Aorta (tissue), 5 donors: ENCODE measurements around the gene CDK13. TPM values are rescaled to one million over a fixed set of nuclear protein-coding genes. Genes with fewer than 3 reads are reported as not detected.
"Not testable (repeated sequence)": the region's sequence is repeated elsewhere in the genome, so short reads cannot be mapped to it uniquely, and the experiment has no call there.

Experiments
- ATAC-seq: fragments of 200-7000 bp; cut with Tn5 transposase; one replicate; pipeline ENCODE4 v1.9.1; 2022; ENCODE audit warnings: moderate library complexity; ENCODE audit not compliant: low FRiP score
- DNase-seq, 2 donors: peaks; one replicate each; pipeline ENCODE4 v3.0.0-alpha.2; 2020
- H3K27ac ChIP-seq, 2 donors: one replicate each; pipeline ENCODE4 v1.5.1; 2013; ENCODE audit warnings: low read length in 2 of 2, mild to moderate bottlenecking in 2 of 2, moderate library complexity in 2 of 2, control low read depth in 1 of 2, inconsistent platforms in 1 of 2, low read depth in 1 of 2
- H3K27me3 ChIP-seq, 2 donors: one replicate each; pipeline ENCODE4 v1.6.1; 2013; ENCODE audit warnings: control low read depth in 1 of 2, low read length in 1 of 2, mild to moderate bottlenecking in 1 of 2, moderate library complexity in 1 of 2; ENCODE audit not compliant: insufficient read depth in 2 of 2, control insufficient read depth in 1 of 2
- H3K36me3 ChIP-seq, 2 donors: one replicate each; pipeline ENCODE4 v1.6.1; 2013; ENCODE audit warnings: control low read depth in 1 of 2, low read length in 1 of 2, mild to moderate bottlenecking in 1 of 2; ENCODE audit not compliant: insufficient read depth in 2 of 2, control insufficient read depth in 1 of 2
- H3K4me1 ChIP-seq, 2 donors: one replicate each; pipeline ENCODE4 v1.6.1; 2013; ENCODE audit warnings: low read length in 2 of 2, control low read depth in 1 of 2, mild to moderate bottlenecking in 1 of 2, moderate library complexity in 1 of 2; ENCODE audit not compliant: insufficient read depth in 2 of 2, control insufficient read depth in 1 of 2
- H3K4me3 ChIP-seq, 2 donors: one replicate each; pipeline ENCODE4 v1.5.1; 2013; ENCODE audit warnings: low read length in 2 of 2, control low read depth in 1 of 2, mild to moderate bottlenecking in 1 of 2
- H3K9me3 ChIP-seq: one replicate; pipeline ENCODE4 v1.6.1; 2013; ENCODE audit warnings: mild to moderate bottlenecking, low read length; ENCODE audit not compliant: control insufficient read depth
- WGBS, 2 donors: extraction: QIAGEN DNeasy Blood & Tissue Kit; methylation state at CpG; one replicate each; pipeline ENCODE4 v1.1.7; 2013; 5-methylcytosine and 5-hydroxymethylcytosine counted together
- intact Hi-C, 2 donors: fragments of 100-400 bp; cut with DNase I; formaldehyde crosslinking; loops; one replicate each; pipeline versions ENCODE4 v1.14.2 to v1.15.0; 2022
- polyA plus RNA-seq, 2 donors: library from polyadenylated mRNA; stranded (reverse); fragments of 200-250 nt; gene quantifications; one replicate each; pipeline ENCODE4 v1.2.3, GENCODE V29; 2013
- total RNA-seq, 2 donors: library from RNA; stranded (reverse); fragmentation: NEBNext Ultra II Directional; extraction: Animal tissue kit (Norgen Biotek cat#: 25700); gene quantifications; one replicate each; pipeline ENCODE4 v1.2.1, GENCODE V29; 2021
- donor health status: healthy with polysubstance abuse.
- donor health status: Bipolar disorder and iron deficiency.
- donor health status: DM: no; HTN: no; CAD: no.
- donor health status: DM: no; HTN: no; CAD: no.
- donor health status: DM: yes; HTN: yes; CAD: no.

Gene CDK13
- total and polyA plus RNA-seq, 4 donors: 8.5 to 83.8 (median 39.5) TPM

GRCh38 chr7:40134428-40135316 is 184.6 kb downstream of the CDK13 start, which contains the start of the genes MPLKIP and SUGCT:
Gene MPLKIP, minus strand, starts transcription at chr7:40134622. Its CDS starts 55 bp downstream, at chr7:40134567.
Gene SUGCT, plus strand, starts transcription at chr7:40135005.
- DNase-seq (peak; percentile 87 to 93), ATAC-seq (peak; percentile 99)
- Histone ChIP-seq H3K4me3 (peak within 1 kb of the TSS; percentile 88 to 89), H3K27me3 (no peaks in the 10 kb centered on the region), H3K9me3 (no peaks in the 10 kb centered on the region), H3K27ac (peak within 1 kb of the TSS; percentile 36 to 81), H3K36me3 (no peaks in the 10 kb centered on the region), H3K4me1 (no peaks in the 10 kb centered on the region)
- 0 to 1% methylated on average over 57 to 75 of the region's 75 CpGs for WGBS, 2 donors
- intact Hi-C loops: loop anchor here in 1 of 2 donors (10.0 kb wide), 1 partner anchor 180 kb away; the partner anchor contains the start of gene CDK13

- Histone ChIP-seq H3K27me3 (no peaks in the 10 kb centered on the region), H3K9me3 (no peaks in the 10 kb centered on the region), H3K27ac (peak overlapping the region in 1 of 2 donors; percentile 72), H3K36me3 (no peaks in the 10 kb centered on the region), H3K4me3 (peak overlapping the region; percentile 23 to 89), H3K4me1 (no peaks in the 10 kb centered on the region)
- DNase-seq: no peak
- peak; percentile 70 for ATAC-seq
- WGBS, 2 donors: 0 to 1% methylated on average over 17 of the region's 17 CpGs
- intact Hi-C loops: loop anchor here in 1 of 2 donors (10.0 kb wide), 1 partner anchor 180 kb away; the partner anchor contains the start of gene CDK13
These were observed 185.2 kb downstream of the CDK13 start for GRCh38 chr7:40135317-40135610.

- Histone ChIP-seq H3K36me3 (no peaks in the 10 kb centered on the region), H3K27me3 (no peaks in the 10 kb centered on the region), H3K27ac (no peak overlapping the region), H3K4me3 (no peak overlapping the region), H3K9me3 (no peaks in the 10 kb centered on the region), H3K4me1 (no peaks in the 10 kb centered on the region)
- WGBS, 2 donors: 89 to 97% methylated on average over 2 of the region's 2 CpGs
- intact Hi-C loops: loop anchor here in 1 of 2 donors (10.0 kb wide), 1 partner anchor 183 kb away; the partner anchor contains the start of gene CDK13
- no peak for ATAC-seq
- DNase-seq: no peak
These were observed 187.5 kb downstream of the CDK13 start for GRCh38 chr7:40137563-40137962.

- 92 to 93% methylated on average over 5 of the region's 5 CpGs for whole genome bisulfite sequencing, 2 donors
These were observed 188.9 kb downstream of the CDK13 start for GRCh38 chr7:40138973-40139372.

GRCh38 chr7:40139891-40140290 is 189.8 kb downstream of the CDK13 start:
- not testable (repeated sequence) for H3K36me3 ChIP-seq, H3K27ac ChIP-seq, H3K9me3 ChIP-seq, ATAC-seq, H3K4me3 ChIP-seq, H3K4me1 ChIP-seq, DNase-seq, H3K27me3 ChIP-seq
- WGBS, 2 donors: 95 to 97% methylated on average over 13 of the region's 13 CpGs
- intact Hi-C loops: loop anchor here in 1 of 2 donors (10.0 kb wide), 1 partner anchor 185 kb away; the partner anchor contains the start of gene CDK13

More at GRCh38 chr7:40138973-40139372, 188.9 kb downstream of the CDK13 start:
- no peak for ATAC-seq
- H3K27me3 ChIP-seq: no peaks in the 10 kb centered on the region
- no peak for DNase-seq
- H3K9me3 ChIP-seq: no peaks in the 10 kb centered on the region
- H3K36me3 ChIP-seq: no peaks in the 10 kb centered on the region
- no peaks in the 10 kb centered on the region for H3K4me1 ChIP-seq
- no peak overlapping the region for H3K4me3 ChIP-seq
- no peak overlapping the region for H3K27ac ChIP-seq
- intact Hi-C loops: loop anchor here in 1 of 2 donors (10.0 kb wide), 1 partner anchor 184 kb away; the partner anchor contains the start of gene CDK13

- H3K27me3 ChIP-seq, H3K36me3 ChIP-seq, ATAC-seq, intact Hi-C loops, H3K9me3 ChIP-seq, DNase-seq, H3K4me3 ChIP-seq, H3K27ac ChIP-seq, H3K4me1 ChIP-seq: not testable (repeated sequence)
- 94 to 97% methylated on average over 5 of the region's 5 CpGs for WGBS, 2 donors
These were observed 191.9 kb downstream of the CDK13 start for GRCh38 chr7:40141916-40142315.

- DNase-seq, H3K9me3 ChIP-seq, intact Hi-C loops, H3K4me1 ChIP-seq, H3K4me3 ChIP-seq, H3K27me3 ChIP-seq, ATAC-seq, H3K36me3 ChIP-seq, H3K27ac ChIP-seq: not testable (repeated sequence)
- WGBS, 2 donors: 90 to 96% methylated on average over 3 of the region's 3 CpGs
These were observed 195.6 kb downstream of the CDK13 start for GRCh38 chr7:40145596-40146130.

GRCh38 chr7:40147371-40148246 is 197.6 kb downstream of the CDK13 start:
- Histone ChIP-seq H3K9me3 (peaks cover 1% of the 10 kb centered on the region), H3K4me1 (no peaks in the 10 kb centered on the region), H3K36me3 (no peaks in the 10 kb centered on the region), H3K27ac (no peak overlapping the region), H3K27me3 (no peaks in the 10 kb centered on the region), H3K4me3 (no peak overlapping the region)
- 90 to 91% methylated on average over 19 of the region's 19 CpGs for WGBS, 2 donors
- ATAC-seq: no peak
- no peak for DNase-seq
- intact Hi-C loops: no loop called here
